Stimulated activated CD8-positive, alpha-beta memory T cell treated with anti-CD3 and anti-CD28 coated beads, Interleukin-15, amount 100 ng/mL, for 48 hours (primary cell): ENCODE data around the gene LRRN2.

ENCODE experiments used
- DNase-seq, 2 donors: peaks; one replicate each; pipeline ENCODE4 v3.0.0-alpha.2; 2020; ENCODE audit warnings: low read depth in 2 of 2

Gene LRRN2

GRCh38 chr1:204662530-204662929 is 23.0 kb downstream of the LRRN2 start:
- no peak for DNase-seq

- DNase-seq, result no peak
These were observed 25.0 kb downstream of the LRRN2 start for GRCh38 chr1:204660509-204660908.

- no peak for DNase-seq
These were observed 26.5 kb downstream of the LRRN2 start for GRCh38 chr1:204659056-204659455.

- no peak for DNase-seq
These were observed 27.2 kb downstream of the LRRN2 start for GRCh38 chr1:204658295-204658694.

- no peak for DNase-seq
These were observed 31.8 kb downstream of the LRRN2 start for GRCh38 chr1:204653590-204654340.

GRCh38 chr1:204652497-204652896 is 33.0 kb downstream of the LRRN2 start:
- DNase-seq, result no peak

GRCh38 chr1:204651843-204652421 is 33.6 kb downstream of the LRRN2 start:
- no peak for DNase-seq

GRCh38 chr1:204650911-204651570 is 34.5 kb downstream of the LRRN2 start:
- no peak for DNase-seq

GRCh38 chr1:204649721-204650521 is 35.6 kb downstream of the LRRN2 start:
- DNase-seq, result no peak

- no peak for DNase-seq
These were observed 37.0 kb downstream of the LRRN2 start for GRCh38 chr1:204648576-204648975.

GRCh38 chr1:204647805-204648153 is 37.8 kb downstream of the LRRN2 start:
- DNase-seq, result no peak

GRCh38 chr1:204647114-204647804 is 38.3 kb downstream of the LRRN2 start:
- no peak for DNase-seq

- no peak for DNase-seq
These were observed 39.9 kb downstream of the LRRN2 start for GRCh38 chr1:204645666-204646065.

- no peak for DNase-seq
These were observed 40.3 kb downstream of the LRRN2 start for GRCh38 chr1:204645251-204645650.

- DNase-seq, result no peak
These were observed 42.0 kb downstream of the LRRN2 start for GRCh38 chr1:204643503-204643902.

- no peak for DNase-seq
These were observed 43.6 kb downstream of the LRRN2 start for GRCh38 chr1:204641936-204642335.

GRCh38 chr1:204641455-204641854 is 44.1 kb downstream of the LRRN2 start:
- DNase-seq, result no peak

GRCh38 chr1:204640578-204640977 is 45.0 kb downstream of the LRRN2 start:
- DNase-seq, result no peak

- no peak for DNase-seq
These were observed 51.2 kb downstream of the LRRN2 start for GRCh38 chr1:204634260-204634910.

- DNase-seq, result no peak
These were observed 51.9 kb downstream of the LRRN2 start for GRCh38 chr1:204633665-204634064.
